ENCODE measurements around the gene RAB11FIP3.

DNA sequence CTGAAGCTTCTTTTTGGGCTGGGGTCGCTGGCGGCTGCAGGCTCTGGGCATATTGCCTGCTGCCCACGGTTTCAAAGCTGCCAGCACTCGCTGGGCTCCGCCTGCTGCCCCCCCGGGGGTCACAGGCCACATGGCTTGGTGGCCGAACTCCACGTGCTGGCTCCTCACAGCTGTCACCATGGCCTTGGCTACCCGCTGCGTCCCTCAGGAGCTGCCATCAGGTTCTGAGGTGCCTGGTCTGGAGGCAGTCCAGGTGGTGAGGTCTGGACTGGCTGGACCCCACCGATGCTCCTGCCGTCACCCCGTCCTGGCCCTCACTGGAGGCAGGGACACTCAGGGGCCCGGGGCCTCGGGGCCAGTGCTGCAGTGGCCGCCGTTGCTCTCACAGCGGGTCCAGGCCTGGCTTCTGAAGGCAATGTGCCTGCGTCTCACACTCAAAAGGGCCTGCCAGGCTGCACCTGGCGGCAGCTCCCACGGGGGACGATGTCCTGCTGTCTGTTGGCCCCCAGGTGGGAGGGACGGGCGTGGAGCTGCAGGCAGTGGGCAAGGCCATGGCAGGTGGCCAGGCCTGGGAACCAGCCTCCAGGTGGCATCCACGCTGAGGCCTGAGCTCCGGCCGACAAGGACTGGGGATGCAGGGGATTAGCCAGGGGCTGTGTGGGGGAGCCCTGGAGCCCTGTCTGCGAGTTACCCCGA is 115.3 kb downstream of the RAB11FIP3 start:
- no peak for TF ChIP-seq CTCF (IDR thresholded peaks at IDR 0.05)
- TF ChIP-seq POLR2A (IDR thresholded peaks at IDR 0.05), result no peak
